ENCODE measurements around the gene METAP1D.

The METAP1D gene

GRCh38 chr2:172082105-172082943 is 82.6 kb downstream of the METAP1D start:
- no peaks in the 10 kb centered on the region for H3F3A ChIP-seq (ENCODE audit: insufficient read depth)
- H3K9me2 ChIP-seq (replicated peaks; ENCODE audit: insufficient read depth, low read length), result no peaks in the 10 kb centered on the region
- no peak overlapping the region for H2AFZ ChIP-seq (ENCODE audit: low read depth, low read length, severe bottlenecking)
- no peaks in the 10 kb centered on the region for H3K27me3 ChIP-seq (ENCODE audit: low read length)
- H3K4me2 ChIP-seq (ENCODE audit: low read depth, low read length, poor library complexity, severe bottlenecking), result no peak overlapping the region
- H3K9me3 ChIP-seq (ENCODE audit: insufficient read depth, low read length), result no peaks in the 10 kb centered on the region
- no peaks in the 10 kb centered on the region for H3K36me3 ChIP-seq (ENCODE audit: low read length)
- H3K27ac ChIP-seq (ENCODE audit: low read depth, low read length), result no peak overlapping the region
- TF ChIP-seq EZH2phosphoT487 (conservative IDR thresholded peaks at IDR 0.05; ENCODE audit: low read length) (no peak), CTCF (IDR thresholded peaks at IDR 0.05; ENCODE audit: insufficient read depth, low read length, poor library complexity, severe bottlenecking) (no peak)
- no peaks in the 10 kb centered on the region for H3K79me2 ChIP-seq (ENCODE audit: insufficient read depth, low read length)
- no peak overlapping the region for H3K4me3 ChIP-seq (ENCODE audit: insufficient read depth, low read length, poor library complexity, severe bottlenecking)
- H3K9ac ChIP-seq (ENCODE audit: low read length), result no peak overlapping the region
- no peaks in the 10 kb centered on the region for H4K20me1 ChIP-seq (ENCODE audit: low read depth, low read length)

GRCh38 chr2:172082944-172083627 is 83.3 kb downstream of the METAP1D start:
- no peaks in the 10 kb centered on the region for H3K27me3 ChIP-seq (ENCODE audit: low read length)
- TF ChIP-seq EZH2phosphoT487 (conservative IDR thresholded peaks at IDR 0.05; ENCODE audit: low read length) (no peak), CTCF (IDR thresholded peaks at IDR 0.05; ENCODE audit: insufficient read depth, low read length, poor library complexity, severe bottlenecking) (no peak)
- no peak overlapping the region for H3K4me2 ChIP-seq (ENCODE audit: low read depth, low read length, poor library complexity, severe bottlenecking)
- no peak overlapping the region for H2AFZ ChIP-seq (ENCODE audit: low read depth, low read length, severe bottlenecking)
- no peaks in the 10 kb centered on the region for H4K20me1 ChIP-seq (ENCODE audit: low read depth, low read length)
- H3K4me3 ChIP-seq (ENCODE audit: insufficient read depth, low read length, poor library complexity, severe bottlenecking), result no peak overlapping the region
- no peaks in the 10 kb centered on the region for H3F3A ChIP-seq (ENCODE audit: insufficient read depth)
- H3K79me2 ChIP-seq (ENCODE audit: insufficient read depth, low read length), result no peaks in the 10 kb centered on the region
- H3K9me3 ChIP-seq (ENCODE audit: insufficient read depth, low read length), result no peaks in the 10 kb centered on the region
- no peak overlapping the region for H3K27ac ChIP-seq (ENCODE audit: low read depth, low read length)
- no peaks in the 10 kb centered on the region for H3K36me3 ChIP-seq (ENCODE audit: low read length)
- H3K9me2 ChIP-seq (replicated peaks; ENCODE audit: insufficient read depth, low read length), result no peaks in the 10 kb centered on the region
- H3K9ac ChIP-seq (ENCODE audit: low read length), result no peak overlapping the region

- Histone ChIP-seq H3K36me3 (ENCODE audit: low read length) (no peaks in the 10 kb centered on the region), H3K9me2 (replicated peaks; ENCODE audit: insufficient read depth, low read length) (no peaks in the 10 kb centered on the region), H3F3A (ENCODE audit: insufficient read depth) (no peaks in the 10 kb centered on the region), H3K27ac (ENCODE audit: low read depth, low read length) (no peak overlapping the region), H3K27me3 (ENCODE audit: low read length) (no peaks in the 10 kb centered on the region), H2AFZ (ENCODE audit: low read depth, low read length, severe bottlenecking) (no peak overlapping the region), H3K79me2 (ENCODE audit: insufficient read depth, low read length) (no peaks in the 10 kb centered on the region), H4K20me1 (ENCODE audit: low read depth, low read length) (no peaks in the 10 kb centered on the region), H3K4me2 (ENCODE audit: low read depth, low read length, poor library complexity, severe bottlenecking) (no peak overlapping the region), H3K4me3 (ENCODE audit: insufficient read depth, low read length, poor library complexity, severe bottlenecking) (no peak overlapping the region), H3K9me3 (ENCODE audit: insufficient read depth, low read length) (no peaks in the 10 kb centered on the region), H3K9ac (ENCODE audit: low read length) (no peak overlapping the region)
- no peak for TF ChIP-seq CTCF (IDR thresholded peaks at IDR 0.05; ENCODE audit: insufficient read depth, low read length, poor library complexity, severe bottlenecking)
- TF ChIP-seq EZH2phosphoT487 (conservative IDR thresholded peaks at IDR 0.05; ENCODE audit: low read length), result no peak
These were observed 84.1 kb downstream of the METAP1D start for GRCh38 chr2:172083628-172084394.
